Mesenchymal stem cell (in vitro differentiated cells and primary cell): ENCODE data around the gene ERG.

Source experiments
- DNase-seq: peaks from one replicate; pipeline ENCODE4 v3.0.0-alpha.2; 2013
- H2AFZ ChIP-seq: one replicate; pipeline ENCODE4 v1.6.1; 2013; ENCODE audit warnings: low read depth, mild to moderate bottlenecking, control low read depth, inconsistent platforms, low read length, moderate library complexity
- H2AK5ac ChIP-seq: 2 replicates; pipeline ENCODE4 v1.6.1; 2013; ENCODE audit warnings: low read length, moderate library complexity, mild to moderate bottlenecking, inconsistent platforms; ENCODE audit not compliant: severe bottlenecking
- H2BK120ac ChIP-seq: one replicate; pipeline ENCODE4 v1.6.1; 2013; ENCODE audit warnings: low read depth, mild to moderate bottlenecking, inconsistent platforms, low read length, moderate library complexity
- H2BK12ac ChIP-seq, 2 experiments: one replicate each; pipeline ENCODE4 v1.6.1; 2013; ENCODE audit warnings: inconsistent platforms in 2 of 2, low read length in 2 of 2, mild to moderate bottlenecking in 2 of 2, moderate library complexity in 2 of 2, control low read depth in 1 of 2
- H2BK15ac ChIP-seq: one replicate; pipeline ENCODE4 v1.6.1; 2013; ENCODE audit warnings: mild to moderate bottlenecking, low read depth, inconsistent platforms; ENCODE audit not compliant: poor library complexity, severe bottlenecking
- H2BK5ac ChIP-seq: 2 replicates; pipeline ENCODE4 v1.6.1; 2013; ENCODE audit warnings: low read depth, mild to moderate bottlenecking, low read length, control low read depth, inconsistent platforms; ENCODE audit not compliant: poor library complexity, severe bottlenecking
- H3K14ac ChIP-seq, 2 experiments: one replicate each; pipeline ENCODE4 v1.6.1; 2013; ENCODE audit warnings: inconsistent platforms in 2 of 2, low read length in 2 of 2, control low read depth in 1 of 2, mild to moderate bottlenecking in 1 of 2, moderate library complexity in 1 of 2
- H3K18ac ChIP-seq, 2 experiments: one replicate each; pipeline ENCODE4 v1.6.1; 2013; ENCODE audit warnings: inconsistent platforms in 2 of 2, low read length in 2 of 2, control low read depth in 1 of 2, low read depth in 1 of 2, mild to moderate bottlenecking in 1 of 2
- H3K23ac ChIP-seq, 2 experiments: one replicate each; pipeline ENCODE4 v1.6.1; 2013; ENCODE audit warnings: inconsistent platforms in 2 of 2, low read length in 2 of 2, mild to moderate bottlenecking in 2 of 2, moderate library complexity in 2 of 2, control low read depth in 1 of 2
- H3K27ac ChIP-seq: 2 replicates; pipeline ENCODE4 v1.5.1; 2013; ENCODE audit warnings: mild to moderate bottlenecking, moderate library complexity, low read length, control low read depth, inconsistent platforms; ENCODE audit not compliant: poor library complexity, severe bottlenecking
- H3K27me3 ChIP-seq, 2 experiments: 2 replicates each; pipeline versions ENCODE4 v1.6.1 to v1.7.0; 2013; ENCODE audit warnings: low read length in 2 of 2, mild to moderate bottlenecking in 2 of 2, moderate library complexity in 2 of 2, control low read depth in 1 of 2, inconsistent platforms in 1 of 2; ENCODE audit not compliant: control insufficient read depth in 1 of 2, insufficient read depth in 1 of 2
- H3K36me3 ChIP-seq, 2 experiments: 2 replicates each; pipeline versions ENCODE4 v1.6.1 to v1.7.0; 2013; ENCODE audit warnings: low read length in 2 of 2, control low read depth in 1 of 2, inconsistent platforms in 1 of 2, low read depth in 1 of 2, mild to moderate bottlenecking in 1 of 2; ENCODE audit not compliant: insufficient read depth in 2 of 2, control insufficient read depth in 1 of 2
- H3K4ac ChIP-seq, 2 experiments: one replicate each; pipeline ENCODE4 v1.6.1; 2013; ENCODE audit warnings: inconsistent platforms in 2 of 2, low read length in 2 of 2, mild to moderate bottlenecking in 2 of 2, moderate library complexity in 2 of 2, control low read depth in 1 of 2, low read depth in 1 of 2
- H3K4me1 ChIP-seq: 2 replicates; pipeline ENCODE4 v1.6.1; 2013; ENCODE audit warnings: low read depth, low read length, control low read depth; ENCODE audit not compliant: control insufficient read depth, insufficient read depth
- H3K4me2 ChIP-seq: 2 replicates; pipeline ENCODE4 v1.6.1; 2013; ENCODE audit warnings: low read length, mild to moderate bottlenecking, inconsistent platforms; ENCODE audit not compliant: poor library complexity, severe bottlenecking
- H3K4me3 ChIP-seq, 2 experiments: 2 replicates each; pipeline versions ENCODE4 v1.5.1 to v1.7.0; 2013; ENCODE audit warnings: low read length in 2 of 2, mild to moderate bottlenecking in 2 of 2, control low read depth in 1 of 2, low read depth in 1 of 2; ENCODE audit not compliant: insufficient read depth in 1 of 2
- H3K79me1 ChIP-seq: replicated peaks from 2 replicates; pipeline ENCODE4 v1.6.1; 2013; ENCODE audit warnings: mild to moderate bottlenecking, control low read depth, low read length, inconsistent platforms; ENCODE audit not compliant: poor library complexity, severe bottlenecking
- H3K9ac ChIP-seq: 2 replicates; pipeline ENCODE4 v1.7.0; 2013; ENCODE audit warnings: mild to moderate bottlenecking, low read length, moderate library complexity
- H3K9me3 ChIP-seq: 2 replicates; pipeline ENCODE4 v1.7.0; 2013; ENCODE audit warnings: mild to moderate bottlenecking, low read length; ENCODE audit not compliant: control insufficient read depth
- H4K8ac ChIP-seq: one replicate; pipeline ENCODE4 v1.6.1; 2013; ENCODE audit warnings: inconsistent platforms, mild to moderate bottlenecking, low read length, moderate library complexity
- H4K91ac ChIP-seq: one replicate; pipeline ENCODE4 v1.6.1; 2013; ENCODE audit warnings: mild to moderate bottlenecking, low read length, inconsistent platforms
- WGBS: methylation state at CpG from one replicate; pipeline ENCODE4 v1.1.7; 2013; ENCODE audit warnings: mixed read lengths; 5-methylcytosine and 5-hydroxymethylcytosine counted together

ERG gene

DNA sequence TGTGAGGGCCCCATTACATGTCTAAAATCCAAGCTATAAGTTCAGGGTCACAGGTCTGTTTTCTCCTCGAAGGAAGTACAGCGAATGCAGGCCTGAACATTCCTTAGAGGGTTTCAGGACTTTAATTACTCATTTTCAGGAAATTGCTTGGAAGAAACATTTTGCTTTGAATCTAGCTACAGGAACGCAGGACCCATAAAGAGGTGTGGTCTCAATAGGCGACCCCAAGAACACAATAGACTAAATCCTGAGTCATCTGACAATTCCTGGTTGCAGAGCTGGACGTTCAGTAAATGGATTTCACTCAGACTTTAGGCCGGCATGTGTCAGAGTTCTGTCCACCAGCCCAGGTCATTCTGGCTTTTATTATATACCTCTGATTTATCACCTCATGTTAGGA is 1.0 kb upstream of the ERG start:
- Histone ChIP-seq H3K4me3 (no peak overlapping the region), H2BK5ac (no peak overlapping the region), H3K14ac (no peak overlapping the region), H3K23ac (no peak overlapping the region), H3K79me1 (no peaks in the 10 kb centered on the region), H3K18ac (peak overlapping the region in 1 of 2 experiments; percentile 34), H2BK12ac (peak overlapping the region in 1 of 2 experiments; percentile 42), H3K9ac (no peak overlapping the region), H3K4me2 (no peak overlapping the region), H3K27ac (no peak overlapping the region), H2AK5ac (no peak overlapping the region), H3K27me3 (no peaks in the 10 kb centered on the region), H4K8ac (no peak overlapping the region), H2BK120ac (no peak overlapping the region), H3K9me3 (no peaks in the 10 kb centered on the region), H2BK15ac (no peak overlapping the region), H3K4ac (no peak overlapping the region), H2AFZ (peak overlapping the region; percentile 42), H4K91ac (no peak overlapping the region), H3K36me3 (no peaks in the 10 kb centered on the region), H3K4me1 (peaks cover 5% of the 10 kb centered on the region)
- 8% methylated on average over 5 of the region's 6 CpGs for WGBS
- DNase-seq = peak; percentile 14

DNA sequence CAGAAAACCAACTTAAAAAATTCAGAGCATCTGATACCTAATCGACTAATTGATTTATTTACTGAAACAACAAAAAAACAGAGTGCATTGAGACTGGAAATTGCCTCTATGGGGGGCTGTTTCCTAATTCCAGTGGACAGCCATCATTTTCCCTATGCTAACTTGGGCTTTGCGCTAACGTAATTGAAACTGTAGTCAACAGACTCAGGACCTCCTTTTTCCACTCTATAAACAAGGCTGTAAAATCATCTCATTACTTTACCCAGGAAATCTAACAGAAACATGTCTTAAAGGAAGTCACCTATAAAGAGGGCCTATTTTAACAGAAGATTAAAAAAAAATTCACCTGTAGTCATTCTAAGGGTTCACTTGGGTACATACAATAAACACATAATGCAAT is 2.1 kb downstream of the ERG start:
- Histone ChIP-seq H4K8ac (no peak overlapping the region), H2AK5ac (no peak overlapping the region), H3K18ac (no peak overlapping the region), H2AFZ (no peak overlapping the region), H2BK15ac (no peak overlapping the region), H3K23ac (no peak overlapping the region), H3K27me3 (no peaks in the 10 kb centered on the region), H3K36me3 (no peaks in the 10 kb centered on the region), H2BK5ac (no peak overlapping the region), H2BK12ac (no peak overlapping the region), H3K4me3 (no peak overlapping the region), H4K91ac (no peak overlapping the region), H3K4me2 (no peak overlapping the region), H2BK120ac (no peak overlapping the region), H3K9ac (no peak overlapping the region), H3K4me1 (peaks cover 11% of the 10 kb centered on the region), H3K79me1 (no peaks in the 10 kb centered on the region), H3K27ac (no peak overlapping the region), H3K14ac (no peak overlapping the region), H3K4ac (no peak overlapping the region), H3K9me3 (no peaks in the 10 kb centered on the region)
- DNase-seq = no peak
- WGBS = 97% methylated on average over 3 of the region's 3 CpGs

DNA sequence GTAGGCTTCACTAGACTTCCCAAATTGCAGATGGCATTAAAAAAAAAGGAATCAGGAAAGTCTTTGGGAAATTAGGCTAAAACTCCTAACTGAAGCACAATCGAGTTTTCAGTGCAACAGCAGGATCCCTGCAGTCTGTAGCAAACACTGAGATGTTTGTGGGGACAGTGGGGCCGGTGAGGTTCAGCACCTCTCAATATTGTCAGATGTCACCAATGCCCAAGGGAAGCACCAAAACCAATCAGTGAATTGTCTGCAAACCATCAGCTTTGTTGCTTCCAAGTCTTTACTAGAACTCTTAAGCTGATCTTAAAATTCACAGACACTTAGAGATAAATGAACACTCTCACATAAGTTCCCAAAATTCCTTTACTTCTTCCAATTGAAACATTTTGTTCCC is 2.6 kb downstream of the ERG start:
- Histone ChIP-seq H4K91ac (no peak overlapping the region), H3K27me3 (no peaks in the 10 kb centered on the region), H2AK5ac (no peak overlapping the region), H2AFZ (no peak overlapping the region), H3K36me3 (no peaks in the 10 kb centered on the region), H2BK120ac (no peak overlapping the region), H3K14ac (no peak overlapping the region), H3K18ac (no peak overlapping the region), H2BK5ac (no peak overlapping the region), H3K9ac (no peak overlapping the region), H2BK15ac (no peak overlapping the region), H3K23ac (no peak overlapping the region), H2BK12ac (no peak overlapping the region), H3K4me1 (peaks cover 11% of the 10 kb centered on the region), H4K8ac (no peak overlapping the region), H3K4ac (peak overlapping the region in 1 of 2 experiments; percentile 28), H3K4me3 (no peak overlapping the region), H3K27ac (no peak overlapping the region), H3K4me2 (no peak overlapping the region), H3K79me1 (no peaks in the 10 kb centered on the region), H3K9me3 (no peaks in the 10 kb centered on the region)
- DNase-seq = no peak
- 81% methylated on average over 2 of the region's 2 CpGs for WGBS

DNA sequence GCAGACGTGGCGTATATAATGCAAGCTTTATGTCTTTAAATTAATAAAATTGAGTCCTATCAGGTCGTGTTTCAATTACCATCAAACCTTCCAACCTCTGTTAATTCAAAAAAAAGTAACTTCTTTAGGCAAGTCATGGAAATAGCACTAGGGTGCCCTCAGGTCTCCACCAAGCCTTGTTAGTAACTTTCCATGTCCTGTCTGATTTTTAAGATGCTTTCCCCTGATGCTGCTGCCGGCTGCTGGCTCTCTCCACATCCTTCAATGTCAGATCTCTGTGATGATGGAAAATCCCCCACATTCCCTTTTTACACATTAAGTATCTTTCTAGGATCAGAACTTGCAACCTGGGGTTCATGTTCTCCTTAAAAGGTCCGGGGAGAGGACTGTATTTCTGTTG is 3.0 kb downstream of the ERG start:
- H2BK12ac ChIP-seq = no peak overlapping the region
- no peak overlapping the region for H3K18ac ChIP-seq
- H2AFZ ChIP-seq = no peak overlapping the region
- H4K91ac ChIP-seq = no peak overlapping the region
- no peak overlapping the region for H2AK5ac ChIP-seq
- H3K14ac ChIP-seq = no peak overlapping the region
- H3K36me3 ChIP-seq = no peaks in the 10 kb centered on the region
- H4K8ac ChIP-seq = no peak overlapping the region
- WGBS = 83% methylated on average over 5 of the region's 5 CpGs
- no peak overlapping the region for H3K4me3 ChIP-seq
- H3K9ac ChIP-seq = no peak overlapping the region
- peaks cover 11% of the 10 kb centered on the region for H3K4me1 ChIP-seq
- H2BK15ac ChIP-seq = no peak overlapping the region
- H3K4me2 ChIP-seq = no peak overlapping the region
- H3K4ac ChIP-seq = no peak overlapping the region
- H3K23ac ChIP-seq = no peak overlapping the region
- no peaks in the 10 kb centered on the region for H3K79me1 ChIP-seq
- H3K27ac ChIP-seq = no peak overlapping the region
- H2BK5ac ChIP-seq = no peak overlapping the region
- H2BK120ac ChIP-seq = no peak overlapping the region
- H3K9me3 ChIP-seq = no peaks in the 10 kb centered on the region
- no peak for DNase-seq
- H3K27me3 ChIP-seq = no peaks in the 10 kb centered on the region
